Measurements from ENCODE around the gene RASSF4. TPM values are rescaled to one million over a fixed set of nuclear protein-coding genes. Genes with fewer than 3 reads are reported as not detected.

The RASSF4 gene
- total and polyA plus RNA-seq, 2 donors from 2014 or later = 76.4 to 83.1 TPM

DNA sequence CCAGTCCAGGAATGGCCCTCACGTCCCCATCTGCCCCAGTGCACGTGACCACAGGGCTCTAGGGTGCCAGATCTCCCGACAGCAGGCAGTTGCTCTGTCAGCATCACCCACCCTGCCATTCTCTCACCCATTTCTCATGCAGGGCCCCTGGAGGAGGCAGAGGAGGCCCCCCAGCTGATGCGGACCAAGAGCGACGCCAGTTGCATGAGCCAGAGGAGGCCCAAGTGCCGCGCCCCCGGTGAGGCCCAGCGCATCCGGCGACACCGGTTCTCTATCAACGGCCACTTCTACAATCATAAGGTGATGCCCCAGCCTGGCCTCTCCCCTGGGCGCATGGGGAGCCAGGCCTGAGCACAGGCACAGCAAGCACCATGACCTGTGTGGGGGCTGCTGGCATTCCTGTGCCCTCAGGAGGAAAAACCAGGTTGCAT is 25.1 kb downstream of the RASSF4 start:
- H3K27me3 ChIP-seq (ENCODE audit: control insufficient read depth, insufficient read depth, low read length) = no peaks in the 10 kb centered on the region
- H3K4me1 ChIP-seq (ENCODE audit: control insufficient read depth in 2 of 3, insufficient read depth in 2 of 3, low read depth in 1 of 3, low read length in 3 of 3) = peaks cover 0 to 26% (median 8%) of the 10 kb centered on the region in 3 donors
- H3K36me3 ChIP-seq (ENCODE audit: control insufficient read depth in 2 of 3, insufficient read depth in 3 of 3, low read length in 3 of 3) = peaks cover 0 to 51% (median 22%) of the 10 kb centered on the region in 3 donors
- no peak overlapping the region for H3K4me3 ChIP-seq (ENCODE audit: low read length in 3 of 3)
- H3K9me3 ChIP-seq (ENCODE audit: control insufficient read depth in 2 of 3, insufficient read depth in 1 of 3, low read length in 3 of 3) = no peaks in the 10 kb centered on the region
- intact Hi-C loops (cut with DNase I) = no loop called here
- no peak overlapping the region for H3K27ac ChIP-seq (ENCODE audit: low read depth in 2 of 2, low read length in 2 of 2)
- no peak for TF ChIP-seq CTCF (IDR thresholded peaks at IDR 0.05; ENCODE audit: borderline replicate concordance, extremely low read depth, insufficient read depth)
- DNase-seq (peak in 2 of 5 donors; percentile 32 to 74), FAIRE-seq (no peak)
- no peak overlapping the region for H3K9ac ChIP-seq (ENCODE audit: low read length in 3 of 3)

- TF ChIP-seq CTCF (IDR thresholded peaks at IDR 0.05; ENCODE audit: borderline replicate concordance, extremely low read depth, insufficient read depth) = no peak
- Histone ChIP-seq H3K9me3 (ENCODE audit: control insufficient read depth in 2 of 3, insufficient read depth in 1 of 3, low read length in 3 of 3) (no peaks in the 10 kb centered on the region), H3K9ac (ENCODE audit: low read length in 3 of 3) (no peak overlapping the region), H3K4me1 (ENCODE audit: control insufficient read depth in 2 of 3, insufficient read depth in 2 of 3, low read depth in 1 of 3, low read length in 3 of 3) (peaks cover 0 to 20% (median 8%) of the 10 kb centered on the region in 3 donors), H3K27ac (ENCODE audit: low read depth in 2 of 2, low read length in 2 of 2) (peak overlapping the region; percentile 13 to 28), H3K36me3 (ENCODE audit: control insufficient read depth in 2 of 3, insufficient read depth in 3 of 3, low read length in 3 of 3) (peaks cover 0 to 56% (median 23%) of the 10 kb centered on the region in 3 donors), H3K4me3 (ENCODE audit: low read length in 3 of 3) (no peak overlapping the region), H3K27me3 (ENCODE audit: control insufficient read depth, insufficient read depth, low read length) (no peaks in the 10 kb centered on the region)
- intact Hi-C loops (cut with DNase I) = no loop called here
- FAIRE-seq = no peak
- no peak for DNase-seq
Observed at GRCh38 chr10:44985175-44985681, 25.6 kb downstream of the RASSF4 start.

DNA sequence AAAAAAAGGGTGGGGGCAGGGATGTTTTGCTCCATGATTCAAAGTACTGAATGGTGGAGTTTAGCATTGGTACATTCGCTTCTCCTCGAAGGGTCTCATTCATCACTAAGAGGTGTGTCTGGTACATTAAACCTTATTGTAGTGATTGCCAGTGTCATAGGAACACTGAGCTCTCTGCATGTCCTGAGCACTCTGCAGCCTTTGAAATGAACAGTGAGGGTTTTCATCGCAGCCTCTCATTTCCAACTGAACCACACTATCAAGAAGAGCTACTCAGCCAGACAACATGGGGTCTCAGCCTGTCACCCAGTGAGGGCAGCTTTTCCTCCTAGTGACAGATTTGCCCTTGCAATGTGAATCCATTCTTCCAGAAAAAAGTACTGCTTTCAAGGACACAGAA is 26.6 kb downstream of the RASSF4 start:
- Histone ChIP-seq H3K4me3 (ENCODE audit: low read length in 3 of 3) (no peak overlapping the region), H3K4me1 (ENCODE audit: control insufficient read depth in 2 of 3, insufficient read depth in 2 of 3, low read depth in 1 of 3, low read length in 3 of 3) (peaks cover 0 to 11% (median 5%) of the 10 kb centered on the region in 3 donors), H3K9me3 (ENCODE audit: control insufficient read depth in 2 of 3, insufficient read depth in 1 of 3, low read length in 3 of 3) (no peaks in the 10 kb centered on the region), H3K36me3 (ENCODE audit: control insufficient read depth in 2 of 3, insufficient read depth in 3 of 3, low read length in 3 of 3) (peaks cover 0 to 57% (median 26%) of the 10 kb centered on the region in 3 donors), H3K27me3 (ENCODE audit: control insufficient read depth, insufficient read depth, low read length) (no peaks in the 10 kb centered on the region), H3K9ac (ENCODE audit: low read length in 3 of 3) (no peak overlapping the region), H3K27ac (ENCODE audit: low read depth in 2 of 2, low read length in 2 of 2) (peak overlapping the region; percentile 13 to 26)
- intact Hi-C loops (cut with DNase I) = no loop called here
- peak in 1 of 5 donors; percentile 9 for DNase-seq
- no peak for TF ChIP-seq CTCF (IDR thresholded peaks at IDR 0.05; ENCODE audit: borderline replicate concordance, extremely low read depth, insufficient read depth)
- FAIRE-seq = no peak

- Histone ChIP-seq H3K4me1 (ENCODE audit: control insufficient read depth in 2 of 3, insufficient read depth in 2 of 3, low read depth in 1 of 3, low read length in 3 of 3) (peaks cover 0 to 10% (median under 1%) of the 10 kb centered on the region in 3 donors), H3K9ac (ENCODE audit: low read length in 3 of 3) (no peak overlapping the region), H3K27ac (ENCODE audit: low read depth in 2 of 2, low read length in 2 of 2) (peak overlapping the region in 1 of 2 donors; percentile 26), H3K4me3 (ENCODE audit: low read length in 3 of 3) (no peak overlapping the region), H3K36me3 (ENCODE audit: control insufficient read depth in 2 of 3, insufficient read depth in 3 of 3, low read length in 3 of 3) (peaks cover 0 to 57% (median 30%) of the 10 kb centered on the region in 3 donors), H3K9me3 (ENCODE audit: control insufficient read depth in 2 of 3, insufficient read depth in 1 of 3, low read length in 3 of 3) (no peaks in the 10 kb centered on the region), H3K27me3 (ENCODE audit: control insufficient read depth, insufficient read depth, low read length) (no peaks in the 10 kb centered on the region)
- FAIRE-seq (no peak), DNase-seq (no peak)
- intact Hi-C loops (cut with DNase I) = no loop called here
- TF ChIP-seq CTCF (IDR thresholded peaks at IDR 0.05; ENCODE audit: borderline replicate concordance, extremely low read depth, insufficient read depth) = no peak
Observed at GRCh38 chr10:44986670-44987069, 27.1 kb downstream of the RASSF4 start.

All from kidney (tissue), 14 donors.